Measurements from ENCODE around the gene RASA3.

DNA sequence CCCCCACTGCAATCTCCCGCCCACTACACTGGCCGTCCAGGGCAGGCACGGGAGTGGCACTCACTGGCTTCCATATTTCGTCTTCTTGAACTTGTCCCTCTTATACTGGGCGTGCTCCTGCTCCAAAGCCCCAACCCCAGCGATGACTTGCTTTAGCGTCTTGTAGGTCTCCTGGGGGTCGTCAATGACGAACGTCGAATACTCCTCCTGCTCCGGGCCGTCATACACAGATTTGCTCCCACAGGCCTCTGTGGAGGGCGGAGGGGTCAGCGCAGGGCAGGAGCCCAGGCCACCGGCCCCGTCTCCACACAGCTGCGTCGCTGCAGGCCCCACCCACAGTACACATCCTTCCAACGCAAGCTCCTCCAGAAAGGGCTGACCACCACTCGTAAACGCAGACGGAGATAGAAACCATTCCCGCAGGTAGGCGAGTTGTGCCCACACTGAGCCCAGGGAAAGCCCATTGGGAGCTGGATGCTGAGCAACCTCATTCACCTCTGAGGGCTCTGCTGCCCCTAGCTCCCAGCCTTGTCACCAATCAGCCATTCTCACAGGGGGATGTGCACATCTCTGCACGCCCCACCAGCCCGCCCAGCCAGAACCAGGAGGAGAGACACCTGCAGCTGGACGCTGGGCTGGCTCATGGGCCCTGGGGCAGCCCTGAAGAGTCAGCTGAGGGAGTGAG lies 150.7 kb downstream of the RASA3 start:
- TF ChIP-seq CTCF (IDR thresholded peaks at IDR 0.05), result no peak
- TF ChIP-seq POLR2A (IDR thresholded peaks at IDR 0.05), result no peak
- TF ChIP-seq POLR2AphosphoS5 (IDR thresholded peaks at IDR 0.05), result no peak
- no peak for TF ChIP-seq EP300 (IDR thresholded peaks at IDR 0.05)

Data from gastroesophageal sphincter (tissue), 3 donors.